Jurkat, Clone E6-1 (cell line): Measurements from ENCODE around the gene FGD5.

Experiments
- DNase-seq: peaks from one replicate; pipeline ENCODE4 v3.0.0-alpha.2; 2011; ENCODE audit warnings: low read depth, low spot score
- H3K4me3 ChIP-seq: 2 replicates; pipeline ENCODE4 v1.5.1; 2011; ENCODE audit warnings: mild to moderate bottlenecking, low read length, control low read depth, moderate library complexity

The FGD5 gene

DNA sequence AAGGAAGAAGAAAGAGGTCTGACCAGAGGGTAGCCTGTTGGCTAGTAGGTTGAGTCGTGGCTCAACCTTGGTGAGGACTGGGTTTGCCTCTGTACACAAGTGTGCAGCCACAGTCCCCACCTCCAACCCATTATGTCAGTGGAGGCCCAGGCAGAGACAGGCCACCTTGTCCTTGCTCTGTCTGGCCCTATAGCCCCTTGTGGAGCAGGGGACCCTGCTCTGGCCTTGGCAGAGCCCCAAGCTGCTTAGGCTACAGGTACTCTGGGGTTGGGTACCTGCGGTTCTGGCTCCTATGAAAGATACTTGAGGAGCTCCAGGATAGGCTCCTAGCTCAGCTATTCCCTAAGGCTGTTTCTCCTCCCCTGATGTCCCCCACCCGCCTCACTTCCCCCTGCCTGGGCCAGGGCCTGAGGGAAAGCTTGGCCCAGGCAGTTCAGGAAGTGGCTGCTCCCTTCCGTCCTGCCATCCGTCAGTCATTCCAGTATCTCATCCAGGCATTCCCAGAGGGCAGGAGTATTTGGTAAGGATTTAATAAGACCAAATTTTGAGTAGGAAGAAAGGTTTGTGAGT, 44.0 kb downstream of the FGD5 start:
- no peak for DNase-seq
- no peak overlapping the region for H3K4me3 ChIP-seq

DNA sequence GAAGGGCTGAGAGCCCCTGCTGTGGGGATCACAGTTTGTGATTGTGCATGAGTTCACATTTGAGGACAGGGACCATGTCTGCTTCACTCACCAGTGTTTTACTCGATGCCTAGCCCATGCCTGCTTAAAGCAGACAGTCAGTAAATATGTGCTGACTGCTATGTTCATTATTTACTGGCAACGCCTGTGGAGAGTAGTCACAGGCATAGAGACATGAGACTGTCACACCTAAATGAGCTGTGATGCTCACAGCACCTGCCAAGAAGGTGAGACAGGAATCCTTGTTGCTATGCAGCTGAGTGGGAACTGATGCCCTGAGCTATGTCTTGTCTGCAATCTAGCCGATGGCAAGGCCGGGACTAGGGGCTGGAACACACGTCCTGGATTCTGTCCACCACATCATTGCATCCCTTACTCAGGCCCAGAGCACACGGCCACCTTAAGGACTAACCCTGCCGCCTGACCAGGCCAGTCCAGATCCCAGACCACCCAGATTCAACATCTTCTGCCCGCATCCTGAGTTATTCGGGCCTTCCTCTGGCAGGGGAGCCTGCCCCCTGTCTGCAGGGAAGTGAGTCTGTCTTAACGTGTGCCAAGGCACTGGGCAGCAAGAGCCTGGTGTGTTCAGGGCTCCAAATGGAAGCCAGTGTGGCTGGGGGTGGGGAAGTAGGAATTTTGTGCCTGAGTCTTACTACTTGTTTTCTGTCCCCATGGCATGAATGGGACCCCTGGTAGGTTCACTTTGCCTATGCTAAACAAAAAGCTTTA, 44.8 kb downstream of the FGD5 start:
- DNase-seq, result no peak
- H3K4me3 ChIP-seq, result no peak overlapping the region

DNA sequence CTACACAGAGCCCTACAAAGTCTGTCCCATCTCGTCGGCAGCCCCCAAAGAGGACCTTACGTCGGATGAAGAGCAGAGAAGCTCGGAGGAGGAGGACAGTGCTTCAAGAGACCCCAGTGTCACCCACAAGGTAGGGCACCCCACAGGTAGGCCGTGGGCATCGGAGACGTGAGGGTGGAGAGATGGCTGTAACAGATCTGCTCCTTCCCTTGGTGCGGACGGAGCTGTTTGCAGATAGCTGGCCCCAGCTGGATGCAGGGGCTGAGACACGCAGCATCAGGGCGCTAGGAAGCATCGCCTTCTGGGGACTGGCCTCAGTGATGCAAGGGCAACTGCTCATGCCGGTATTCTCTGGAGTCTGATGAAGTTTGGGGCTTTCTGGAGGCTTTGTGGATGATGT, 45.4 kb downstream of the FGD5 start:
- H3K4me3 ChIP-seq, result no peak overlapping the region
- DNase-seq, result no peak

DNA sequence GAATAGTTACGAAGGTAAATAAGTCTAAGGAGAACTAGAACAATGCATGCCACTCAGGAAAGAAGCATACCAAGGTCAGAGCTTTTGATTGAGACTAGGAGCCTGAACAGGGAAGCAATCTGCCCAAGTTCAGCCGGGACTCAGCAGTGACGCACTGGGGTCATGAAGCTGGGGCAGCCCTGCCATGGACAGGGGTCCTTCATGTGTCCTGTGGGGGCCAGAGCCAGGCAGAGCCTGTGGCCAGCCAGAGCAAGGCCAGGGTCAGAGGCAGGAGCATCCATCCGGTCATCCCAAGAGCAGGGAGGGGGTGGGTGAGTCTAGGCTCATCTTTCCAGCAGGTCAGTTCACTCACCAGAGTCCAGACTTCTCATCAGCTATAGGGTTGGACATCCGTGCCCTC, 47.9 kb downstream of the FGD5 start:
- H3K4me3 ChIP-seq, result no peak overlapping the region
- no peak for DNase-seq

DNA sequence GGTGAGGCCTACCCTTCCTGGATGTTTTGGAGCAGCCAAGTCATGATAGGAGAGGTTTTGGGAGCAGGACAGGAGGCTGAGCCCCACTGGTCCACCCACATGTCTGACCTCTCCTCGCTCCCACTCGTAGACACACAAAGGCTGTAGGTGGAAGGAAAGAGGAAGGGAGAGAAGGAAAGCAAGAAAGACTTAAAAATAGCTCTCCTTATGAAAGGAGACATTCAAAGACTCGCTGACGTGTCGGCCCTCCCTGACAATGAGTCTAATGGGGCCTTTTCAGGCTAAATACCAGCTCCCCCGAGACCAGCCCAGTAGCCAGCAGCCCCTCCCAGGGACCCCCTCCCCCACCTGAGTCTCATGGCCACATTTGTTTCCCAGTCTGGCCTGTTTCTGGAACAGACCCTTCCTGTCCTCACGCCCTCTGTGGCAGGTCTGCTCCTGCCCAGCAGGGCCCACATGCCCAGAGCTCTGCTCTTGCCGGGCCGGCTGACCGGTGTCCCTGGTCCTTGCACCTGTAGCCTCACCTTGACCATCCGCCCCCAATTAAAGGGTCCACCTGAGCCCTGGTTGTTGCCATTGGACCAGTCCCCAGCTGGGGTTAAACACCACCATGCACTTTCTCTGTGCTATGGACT, 49.3 kb downstream of the FGD5 start:
- no peak for DNase-seq
- H3K4me3 ChIP-seq, result no peak overlapping the region

DNA sequence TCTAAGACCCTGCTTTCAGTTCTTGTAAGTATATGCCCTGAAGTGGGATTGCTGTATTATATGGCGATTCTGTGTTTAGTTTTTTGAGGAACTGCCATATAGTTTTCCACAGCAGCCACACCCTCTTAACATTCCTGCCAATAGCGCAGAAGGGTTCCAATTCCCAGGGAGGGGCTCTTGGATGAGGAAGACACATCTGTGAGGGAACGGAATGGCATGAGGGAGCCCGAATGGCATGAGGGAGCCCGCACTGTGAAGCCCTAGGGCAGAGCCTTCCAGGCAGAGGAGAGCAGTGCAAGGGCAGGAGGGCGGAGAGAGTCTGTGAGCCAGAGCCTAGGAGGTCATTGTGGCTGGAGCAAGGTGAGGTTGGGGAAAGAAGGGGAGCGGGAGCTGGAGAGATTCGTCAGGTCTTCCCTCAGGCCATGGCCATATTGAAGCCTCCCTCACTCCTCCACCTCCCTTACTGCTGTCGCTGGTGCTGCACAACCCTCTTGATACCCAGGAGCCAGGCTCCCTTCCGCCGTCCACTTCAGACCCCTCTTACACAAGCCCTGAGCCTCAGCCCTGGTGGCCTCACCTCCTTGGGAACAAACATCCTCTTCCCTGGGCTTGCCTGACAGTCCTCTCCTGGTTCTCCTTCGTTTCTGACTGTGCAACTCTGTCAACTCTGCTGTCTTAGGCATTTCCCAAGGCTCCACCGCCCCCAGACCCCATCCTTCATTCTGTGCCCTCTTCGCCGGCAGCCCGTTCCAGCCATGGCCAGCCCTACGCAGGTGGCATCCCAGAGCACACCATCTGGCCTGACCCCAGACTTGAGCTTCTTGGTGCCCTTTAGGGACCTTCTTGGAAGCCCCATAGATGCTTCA, 51.4 kb downstream of the FGD5 start:
- no peak overlapping the region for H3K4me3 ChIP-seq
- no peak for DNase-seq

- DNase-seq, result no peak
- H3K4me3 ChIP-seq, result no peak overlapping the region
Measured at GRCh38 chr3:14870783-14871060, 52.0 kb downstream of the FGD5 start.

GRCh38 chr3:14871456-14872200, 52.9 kb downstream of the FGD5 start:
- no peak overlapping the region for H3K4me3 ChIP-seq
- no peak for DNase-seq

GRCh38 chr3:14872706-14873105, 53.9 kb downstream of the FGD5 start:
- DNase-seq, result no peak
- H3K4me3 ChIP-seq, result no peak overlapping the region

DNA sequence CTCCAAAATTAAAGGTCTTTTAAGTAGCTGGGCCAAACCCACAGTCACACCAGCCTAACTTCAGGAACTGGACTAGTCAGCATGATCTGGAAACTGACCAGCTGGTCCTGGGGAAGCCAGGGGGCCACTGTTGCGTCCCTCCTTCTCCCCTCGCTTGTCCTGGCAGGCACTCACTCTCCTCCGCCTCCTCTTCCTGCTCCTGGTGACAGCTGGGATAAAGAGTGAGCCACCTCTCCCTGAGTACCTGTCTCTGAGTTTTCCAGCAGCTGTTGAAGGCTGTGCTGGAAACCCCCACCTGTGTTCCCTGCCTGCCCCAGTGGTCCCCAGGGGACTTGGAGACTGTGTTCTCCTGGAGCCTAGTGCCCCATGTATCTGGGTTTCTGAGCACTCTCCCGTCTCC, 56.0 kb downstream of the FGD5 start:
- H3K4me3 ChIP-seq, result no peak overlapping the region
- DNase-seq, result no peak

- H3K4me3 ChIP-seq, result no peak overlapping the region
- DNase-seq, result no peak
Measured at GRCh38 chr3:14875411-14876175, 56.8 kb downstream of the FGD5 start.

DNA sequence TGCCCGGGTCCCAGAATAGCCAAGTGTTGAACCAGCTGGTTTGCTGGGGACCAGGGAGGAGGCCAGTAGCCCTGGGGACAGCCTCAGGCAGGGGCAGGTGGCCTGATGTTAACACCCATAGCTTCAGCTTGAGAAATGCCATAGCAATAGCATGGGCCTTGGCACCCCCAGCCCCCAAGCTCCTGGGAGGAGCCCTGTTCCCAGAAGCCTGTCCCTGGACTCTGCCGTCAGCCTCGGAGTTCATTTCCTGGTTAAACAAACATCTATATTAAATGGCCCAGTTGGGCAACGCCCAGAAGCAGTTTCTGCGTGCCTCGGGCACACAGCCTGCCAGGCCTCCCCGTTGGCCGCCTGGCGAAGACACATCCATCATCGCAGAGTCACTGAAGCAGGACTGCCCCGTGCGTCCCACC, 58.2 kb downstream of the FGD5 start:
- no peak for DNase-seq
- H3K4me3 ChIP-seq, result no peak overlapping the region

DNA sequence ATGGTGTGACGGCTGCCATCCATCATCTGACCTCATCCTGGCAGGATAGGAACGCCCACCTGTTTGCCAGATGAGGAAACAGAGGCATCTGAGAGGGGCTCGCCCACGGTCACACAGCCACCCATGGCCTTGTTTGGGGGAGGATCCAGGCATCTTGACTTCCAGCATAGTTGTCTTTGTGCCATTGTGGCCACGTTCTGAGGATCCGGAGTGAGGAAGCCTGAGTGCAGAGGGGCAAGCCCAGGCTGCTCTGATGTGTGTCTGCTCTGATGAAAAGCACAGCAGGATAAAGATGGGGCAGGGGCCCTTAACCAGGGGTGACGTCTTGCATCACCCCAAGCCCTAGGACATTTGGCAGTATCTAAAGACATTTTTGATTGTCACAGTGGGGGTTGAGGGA, 58.7 kb downstream of the FGD5 start:
- no peak overlapping the region for H3K4me3 ChIP-seq
- DNase-seq, result no peak

GRCh38 chr3:14879211-14879874, 60.6 kb downstream of the FGD5 start:
- peak; percentile 90 for DNase-seq
- peak overlapping the region; percentile 61 for H3K4me3 ChIP-seq

- DNase-seq, result peak; percentile 92
Measured at GRCh38 chr3:14880447-14881106, 61.8 kb downstream of the FGD5 start.

DNA sequence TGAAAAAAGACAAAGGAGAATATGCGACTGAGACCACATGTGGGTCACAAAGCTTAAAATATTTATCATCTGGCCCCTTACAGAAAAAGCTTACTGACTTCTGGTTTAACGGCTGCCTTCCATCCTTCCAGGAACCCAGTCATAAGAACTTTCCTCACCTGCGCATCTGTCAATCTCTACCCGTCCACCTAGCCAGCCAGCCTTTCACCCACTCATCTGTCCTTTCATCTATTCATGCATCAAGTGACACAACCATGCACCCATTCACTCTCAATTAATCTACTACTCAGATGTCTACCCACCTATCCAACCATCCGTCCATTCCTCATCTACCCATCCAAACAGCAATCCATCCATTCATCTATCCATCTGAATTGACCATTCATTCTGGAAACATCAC, 64.5 kb downstream of the FGD5 start:
- peak; percentile 61 for DNase-seq
- no peak overlapping the region for H3K4me3 ChIP-seq

More at GRCh38 chr3:14880447-14881106, 61.8 kb downstream of the FGD5 start:
- H3K4me3 ChIP-seq, result peak overlapping the region; percentile 61

DNA sequence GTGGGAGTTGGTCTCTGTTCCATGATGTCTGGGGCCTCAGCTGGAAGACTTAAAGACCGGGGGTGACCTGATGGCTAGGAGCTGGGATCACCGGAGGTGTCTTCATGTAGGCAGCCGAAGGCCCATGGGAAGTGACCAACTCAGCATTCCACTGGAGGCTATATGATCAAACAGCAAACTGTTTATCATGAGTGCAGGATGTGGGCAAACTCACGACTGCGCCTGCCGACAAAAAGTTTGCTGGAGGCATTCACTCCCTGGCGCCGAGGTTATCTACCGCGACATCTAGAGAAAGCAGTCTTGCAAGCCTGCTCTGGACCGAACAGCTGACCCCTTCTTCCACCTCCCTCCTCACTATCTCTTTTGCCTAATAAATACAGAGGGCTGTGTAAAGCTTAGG, 65.9 kb downstream of the FGD5 start:
- H3K4me3 ChIP-seq, result peak overlapping the region; percentile 45
- DNase-seq, result peak; percentile 89

DNA sequence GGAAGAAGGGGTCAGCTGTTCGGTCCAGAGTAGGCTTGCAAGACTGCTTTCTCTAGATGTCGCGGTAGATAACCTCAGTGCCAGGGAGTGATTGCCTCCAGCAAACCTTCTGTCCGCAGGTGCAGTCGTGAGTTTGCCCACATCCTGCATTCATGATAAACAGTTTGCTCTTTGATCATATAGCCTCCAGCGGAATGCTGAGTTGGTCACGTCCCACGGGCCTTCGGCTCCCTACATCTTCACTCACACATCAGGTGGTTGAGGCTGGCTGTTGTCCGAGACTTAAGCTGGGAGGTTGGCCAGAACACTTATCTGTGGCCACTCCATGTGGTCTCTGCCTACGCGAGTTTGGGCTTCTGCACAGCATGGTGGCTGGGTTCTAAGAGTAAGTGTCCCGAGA, 66.5 kb downstream of the FGD5 start:
- DNase-seq, result peak; percentile 95
- H3K4me3 ChIP-seq, result peak overlapping the region; percentile 45
